Placental pericyte (primary cell): ENCODE measurements around the gene SERPINH1. TPM values are rescaled to one million over a fixed set of nuclear protein-coding genes. Genes with fewer than 3 reads are reported as not detected.

Source experiments
- total RNA-seq: library from RNA; depleted of rRNA; stranded (reverse); fragments of >200 nt; gene quantifications from 2 replicates; pipeline ENCODE4 v1.2.3, GENCODE V29; 2012

SERPINH1 gene
- total RNA-seq = 1,267 and 2,282 TPM in 2 replicates

GRCh38 chr11:75562048-75562835 is at the start of gene SERPINH1:
SERPINH1 (plus strand) TSS chr11:75562253; CDS start chr11:75566350, 4,097 bp downstream.

GRCh38 chr11:75525433-75526191 is 36.4 kb upstream of the SERPINH1 start, which contains the start of gene GDPD5:
GDPD5 (minus strand) TSS chr11:75525941; CDS start chr11:75477735, 48,206 bp downstream.

Other genes starting within 250 kb of the SERPINH1 start
- gene ARRB1, start 210.6 kb upstream of the SERPINH1 start, total RNA-seq = 27.1 and 34.8 TPM in 2 replicates
- 1,092 and 2,382 TPM in 2 replicates for gene RPS3, start 162.7 kb upstream of the SERPINH1 start, total RNA-seq
- 2.4 and 4.6 TPM in 2 replicates for gene KLHL35, start 129.1 kb upstream of the SERPINH1 start, total RNA-seq
- gene GDPD5, start 36.3 kb upstream of the SERPINH1 start, total RNA-seq = 1.6 and 4.6 TPM in 2 replicates
- gene MAP6, start 106.8 kb downstream of the SERPINH1 start, total RNA-seq = 0.57 and 2.4 TPM in 2 replicates
- not detected in 2 replicates for gene MOGAT2, start 155.6 kb downstream of the SERPINH1 start, total RNA-seq
- 0.43 and 2.0 TPM in 2 replicates for gene DGAT2, start 206.5 kb downstream of the SERPINH1 start, total RNA-seq